ENCODE measurements around the gene PDE4D. TPM values are rescaled to one million over a fixed set of nuclear protein-coding genes. Genes with fewer than 3 reads are reported as not detected.

The PDE4D gene
- total and polyA plus RNA-seq, 12 donors: 1.2 to 18.9 (median 2.1) TPM

DNA sequence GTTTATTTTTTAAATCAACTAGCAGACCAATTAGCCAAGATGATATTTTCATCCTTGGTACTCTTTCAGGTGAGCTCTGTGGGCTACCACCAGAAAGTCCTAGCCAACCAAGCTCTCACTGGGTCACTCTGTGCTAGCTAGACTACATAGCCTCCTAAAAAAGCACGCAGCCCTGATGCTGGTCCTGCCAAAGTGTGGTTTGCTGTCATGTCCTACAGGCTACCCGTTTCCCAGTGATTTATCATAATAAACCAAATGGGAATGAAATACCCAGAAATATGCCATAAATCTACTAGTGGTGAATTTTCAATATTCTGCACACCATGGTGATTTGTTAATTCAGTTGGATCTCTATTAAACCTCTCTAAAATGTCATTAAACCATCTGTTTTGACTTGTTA lies 829.2 kb downstream of the PDE4D start:
- no peaks in the 10 kb centered on the region for H3K9me3 ChIP-seq (replicated peaks in 1 of 3)
- peaks cover 0 to 7% of the 10 kb centered on the region in 2 donors for H3K4me1 ChIP-seq (replicated peaks in 1 of 2)
- DNase-seq: no peak
- H3K27ac ChIP-seq: no peak overlapping the region
- TF ChIP-seq CTCF (IDR thresholded peaks at IDR 0.05): no peak
- TF ChIP-seq POLR2A (IDR thresholded peaks at IDR 0.05): no peak
- no peak overlapping the region for H3K4me3 ChIP-seq
- WGBS, 4 donors: 44 to 66% (median 63%) methylated on average over 2 of the region's 2 CpGs
- H3K27me3 ChIP-seq: no peaks in the 10 kb centered on the region
- H3K36me3 ChIP-seq (replicated peaks in 1 of 2): no peaks in the 10 kb centered on the region
- intact Hi-C loops (cut with DNase I): no loop called here

GRCh38 chr5:59062986-59063683 lies 830.4 kb downstream of the PDE4D start:
- Histone ChIP-seq H3K4me1 (replicated peaks in 1 of 2) (peaks cover 0 to 7% of the 10 kb centered on the region in 2 donors), H3K27me3 (no peaks in the 10 kb centered on the region), H3K36me3 (replicated peaks in 1 of 2) (no peaks in the 10 kb centered on the region), H3K9me3 (replicated peaks in 1 of 3) (no peaks in the 10 kb centered on the region), H3K27ac (no peak overlapping the region), H3K4me3 (no peak overlapping the region)
- 31 to 42% (median 38%) methylated on average over 3 of the region's 3 CpGs for WGBS, 4 donors
- DNase-seq: peak in 1 of 7 donors; percentile 12
- intact Hi-C loops (cut with DNase I): no loop called here
- no peak for TF ChIP-seq CTCF (IDR thresholded peaks at IDR 0.05)
- TF ChIP-seq POLR2A (IDR thresholded peaks at IDR 0.05): no peak

DNA sequence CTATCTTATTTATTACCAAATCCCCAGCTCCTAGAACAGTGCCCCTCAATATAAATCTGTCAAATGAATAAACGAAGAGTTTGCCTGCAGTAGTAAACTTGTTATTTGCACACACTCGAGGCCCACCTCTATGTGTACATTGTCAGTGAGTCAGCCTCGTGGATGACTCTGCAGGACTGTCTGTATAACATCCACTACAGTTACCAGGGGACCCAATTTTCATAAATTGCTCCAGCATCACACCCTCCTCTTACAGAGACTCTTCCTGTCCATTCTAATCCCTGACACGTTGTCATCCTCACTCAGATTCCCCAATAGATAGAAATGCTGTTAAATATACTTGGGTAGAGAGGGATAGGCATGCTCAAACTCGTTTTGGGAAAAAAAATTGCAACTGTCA lies 832.1 kb downstream of the PDE4D start:
- no peak overlapping the region for H3K27ac ChIP-seq
- no peak overlapping the region for H3K4me3 ChIP-seq
- intact Hi-C loops (cut with DNase I): no loop called here
- no peak for TF ChIP-seq POLR2A (IDR thresholded peaks at IDR 0.05)
- no peak for TF ChIP-seq CTCF (IDR thresholded peaks at IDR 0.05)
- no peak for DNase-seq
- H3K27me3 ChIP-seq: no peaks in the 10 kb centered on the region
- H3K36me3 ChIP-seq (replicated peaks in 1 of 2): no peaks in the 10 kb centered on the region
- WGBS, 4 donors: 53 to 68% (median 62%) methylated on average over 5 of the region's 5 CpGs
- no peaks in the 10 kb centered on the region for H3K9me3 ChIP-seq (replicated peaks in 1 of 3)
- H3K4me1 ChIP-seq (replicated peaks in 1 of 2): peaks cover 0 to 7% of the 10 kb centered on the region in 2 donors

DNA sequence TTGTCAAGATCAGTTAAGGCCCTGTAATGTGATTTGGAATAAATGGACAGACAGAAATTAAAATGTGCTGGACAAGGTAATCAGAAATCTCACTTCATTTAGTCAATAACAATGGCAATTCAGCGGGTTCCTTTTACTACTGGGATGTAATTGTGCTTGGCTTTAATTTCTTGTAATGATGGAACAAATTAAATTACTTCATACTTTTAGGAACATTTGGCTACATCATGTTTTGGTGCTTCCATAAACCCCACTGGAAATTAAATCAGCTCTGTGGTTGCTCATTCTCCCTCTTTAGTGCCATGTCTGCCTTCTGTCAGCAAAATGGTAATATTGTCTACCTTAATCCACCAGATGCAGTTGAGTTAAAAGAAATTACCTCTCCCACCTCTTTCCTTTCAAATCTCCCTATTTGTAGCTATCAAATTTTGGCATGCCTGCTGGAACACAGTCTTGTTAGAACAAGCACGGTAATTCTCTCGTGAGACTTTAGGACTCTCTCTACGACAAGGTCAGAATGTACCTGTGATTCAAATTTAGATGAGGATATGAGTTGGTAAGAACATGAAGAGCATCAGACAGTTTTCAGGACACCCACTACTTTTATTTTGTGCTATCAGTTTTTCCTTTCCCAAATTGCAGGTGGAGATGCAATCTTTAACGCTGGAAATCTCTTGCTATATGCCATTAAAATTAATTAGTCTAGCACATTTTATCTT lies 834.4 kb downstream of the PDE4D start:
- no peak for TF ChIP-seq CTCF (IDR thresholded peaks at IDR 0.05)
- no peak for TF ChIP-seq POLR2A (IDR thresholded peaks at IDR 0.05)
- intact Hi-C loops (cut with DNase I): loop anchor here in 1 of 2 donors (10.0 kb wide), 1 partner anchor 96 kb away; no protein-coding TSS in a partner anchor
- WGBS, 4 donors: 67 to 86% (median 71%) methylated on average over 5 of the region's 5 CpGs
- Histone ChIP-seq H3K36me3 (replicated peaks in 1 of 2) (no peaks in the 10 kb centered on the region), H3K4me3 (no peak overlapping the region), H3K4me1 (replicated peaks in 1 of 2) (peaks cover 0 to 7% of the 10 kb centered on the region in 2 donors), H3K27ac (no peak overlapping the region), H3K27me3 (no peaks in the 10 kb centered on the region), H3K9me3 (replicated peaks in 1 of 3) (no peaks in the 10 kb centered on the region)
- no peak for DNase-seq
